ENCODE data around the gene RNF225. TPM values are rescaled to one million over a fixed set of nuclear protein-coding genes. Genes with fewer than 3 reads are reported as not detected.
A peak's percentile ranks its signal among the peaks of the same experiment; 100 is the strongest.

RNF225 gene
- total RNA-seq, 4 donors from 2014 or later, result 3.9 to 13.7 (median 13.6) TPM; not detected in 1

DNA sequence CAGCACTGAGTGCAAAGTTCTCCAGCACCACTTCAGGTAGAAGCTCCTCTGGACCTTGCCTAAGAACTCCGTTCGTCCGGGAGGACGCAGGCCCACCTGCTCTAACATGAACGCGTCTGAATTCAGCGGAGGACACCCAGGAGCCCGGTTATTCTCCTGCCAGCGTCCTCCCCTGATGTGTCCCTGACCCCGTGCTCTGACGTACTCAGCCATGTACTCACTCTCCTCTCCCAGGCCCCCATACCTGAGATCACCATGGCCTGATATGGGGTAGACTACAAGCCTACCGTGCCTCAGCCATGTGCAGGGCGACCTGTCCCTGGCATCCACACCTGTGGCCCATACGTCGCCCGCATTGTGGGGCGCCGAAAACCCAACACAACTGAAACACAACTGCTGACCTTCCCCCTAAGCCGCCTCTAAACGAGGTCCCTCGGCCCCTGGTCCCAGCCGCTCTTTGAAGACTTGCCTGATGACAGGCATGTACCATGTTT, 12.2 kb downstream of the RNF225 start:
- Histone ChIP-seq H3K27ac (peak overlapping the region; percentile 89), H3K27me3 (no peaks in the 10 kb centered on the region), H3K36me3 (no peaks in the 10 kb centered on the region), H3K4me1 (peaks cover 30% of the 10 kb centered on the region), H3K9me3 (no peaks in the 10 kb centered on the region), H3K4me3 (peak overlapping the region; percentile 94)
- TF ChIP-seq POLR2AphosphoS5 (IDR thresholded peaks at IDR 0.05) (no peak), POLR2A (IDR thresholded peaks at IDR 0.05) (no peak), EP300 (IDR thresholded peaks at IDR 0.05) (no peak), CTCF (IDR thresholded peaks at IDR 0.05) (no peak)
- WGBS, result 30% methylated on average over 12 of the region's 22 CpGs
- no peak for DNase-seq (ENCODE audit: low spot score in 2 of 2)

- peak within 1 kb of the TSS; percentile 89 for H3K27ac ChIP-seq
- WGBS, result under 1% methylated on average over 27 of the region's 100 CpGs
- no peaks in the 10 kb centered on the region for H3K36me3 ChIP-seq
- peak in 2 of 3 donors; percentile 58 to 73 for TF ChIP-seq POLR2AphosphoS5 (IDR thresholded peaks at IDR 0.05)
- TF ChIP-seq POLR2A (IDR thresholded peaks at IDR 0.05), result peak; percentile 38 to 66
- no peak for TF ChIP-seq EP300 (IDR thresholded peaks at IDR 0.05)
- no peak for TF ChIP-seq CTCF (IDR thresholded peaks at IDR 0.05)
- H3K4me3 ChIP-seq, result peak within 1 kb of the TSS; percentile 94
- peak; percentile 96 to 98 for DNase-seq (ENCODE audit: low spot score in 2 of 2)
- H3K4me1 ChIP-seq, result peaks cover 30% of the 10 kb centered on the region
- no peaks in the 10 kb centered on the region for H3K9me3 ChIP-seq
- H3K27me3 ChIP-seq, result no peaks in the 10 kb centered on the region
Observed at GRCh38 chr19:58408152-58409009, 12.9 kb downstream of the RNF225 start, which contains the start of gene ZNF584. TSS of gene ZNF584 (plus strand) at chr19:58408649. CDS start at chr19:58409148, 499 bp downstream.

DNA sequence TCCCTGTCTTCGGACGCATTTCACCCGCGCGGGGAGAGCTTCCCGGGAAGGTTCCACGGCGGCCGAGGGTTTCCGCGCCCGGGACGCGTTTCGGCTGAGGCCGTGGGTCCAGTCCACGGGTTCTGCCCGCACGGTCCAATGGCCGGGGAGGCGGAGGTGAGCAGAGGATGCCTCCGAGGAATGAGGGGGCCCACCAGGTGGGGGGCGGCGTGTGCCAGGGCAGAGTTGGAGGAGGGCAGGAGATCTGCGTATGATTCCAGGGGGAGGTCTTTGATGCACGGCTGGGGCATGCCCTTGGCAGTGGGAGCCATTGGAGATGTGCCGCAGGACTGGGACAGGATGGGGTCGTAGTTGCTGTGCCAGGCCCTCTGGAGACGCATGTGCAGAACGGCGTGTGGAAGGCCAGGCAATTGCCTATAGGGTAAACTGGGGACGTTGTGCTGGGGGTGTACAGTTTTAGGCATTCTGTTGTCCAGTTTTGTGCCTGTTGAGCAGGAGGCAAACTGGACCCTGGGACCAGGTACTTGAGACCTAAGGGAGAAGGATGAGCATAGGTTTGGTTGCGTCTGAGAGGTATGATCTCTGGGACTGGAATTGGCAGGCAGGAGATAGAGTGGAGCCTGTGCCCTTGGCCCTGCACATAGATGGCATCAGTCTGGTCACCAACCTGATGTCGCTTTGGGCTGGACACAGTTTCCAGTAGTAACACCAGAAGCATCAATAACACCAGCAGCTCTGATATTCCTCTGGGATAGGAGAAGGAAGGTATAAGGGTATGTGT, 13.7 kb downstream of the RNF225 start:
- Histone ChIP-seq H3K4me1 (peaks cover 30% of the 10 kb centered on the region), H3K36me3 (no peaks in the 10 kb centered on the region), H3K27me3 (no peaks in the 10 kb centered on the region), H3K27ac (peak overlapping the region; percentile 89), H3K9me3 (no peaks in the 10 kb centered on the region), H3K4me3 (peak overlapping the region; percentile 94)
- DNase-seq (ENCODE audit: low spot score in 2 of 2), result no peak
- 2% methylated on average over 25 of the region's 34 CpGs for whole genome bisulfite sequencing
- TF ChIP-seq EP300 (IDR thresholded peaks at IDR 0.05), result no peak
- no peak for TF ChIP-seq POLR2A (IDR thresholded peaks at IDR 0.05)
- no peak for TF ChIP-seq CTCF (IDR thresholded peaks at IDR 0.05)
- TF ChIP-seq POLR2AphosphoS5 (IDR thresholded peaks at IDR 0.05), result no peak

DNA sequence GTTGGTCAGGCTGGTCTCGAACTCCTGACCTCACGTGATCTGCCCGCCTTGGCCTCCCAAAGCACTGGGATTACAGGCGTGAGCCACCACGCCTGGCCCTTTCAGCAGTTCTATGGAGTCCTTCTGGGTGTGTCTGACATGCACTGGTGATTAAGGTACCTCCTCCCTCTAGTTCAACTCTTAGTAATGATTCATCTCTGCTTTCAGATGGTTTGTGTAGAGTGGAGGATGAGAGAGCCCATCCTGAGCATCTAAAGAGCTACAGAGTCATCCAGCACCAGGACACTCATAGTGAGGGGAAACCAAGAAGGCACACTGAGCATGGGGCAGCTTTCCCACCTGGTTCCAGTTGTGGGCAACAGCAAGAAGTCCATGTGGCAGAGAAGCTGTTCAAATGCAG, 21.1 kb downstream of the RNF225 start:
- H3K27me3 ChIP-seq, result no peaks in the 10 kb centered on the region
- no peak overlapping the region for H3K4me3 ChIP-seq
- no peaks in the 10 kb centered on the region for H3K4me1 ChIP-seq
- DNase-seq (ENCODE audit: low spot score in 2 of 2), result no peak
- 95% methylated on average over 5 of the region's 5 CpGs for WGBS
- TF ChIP-seq EP300 (IDR thresholded peaks at IDR 0.05) (no peak), POLR2A (IDR thresholded peaks at IDR 0.05) (no peak), POLR2AphosphoS5 (IDR thresholded peaks at IDR 0.05) (no peak)
- H3K27ac ChIP-seq, result no peak overlapping the region
- H3K36me3 ChIP-seq, result peaks cover 39% of the 10 kb centered on the region
- H3K9me3 ChIP-seq, result no peaks in the 10 kb centered on the region

DNA sequence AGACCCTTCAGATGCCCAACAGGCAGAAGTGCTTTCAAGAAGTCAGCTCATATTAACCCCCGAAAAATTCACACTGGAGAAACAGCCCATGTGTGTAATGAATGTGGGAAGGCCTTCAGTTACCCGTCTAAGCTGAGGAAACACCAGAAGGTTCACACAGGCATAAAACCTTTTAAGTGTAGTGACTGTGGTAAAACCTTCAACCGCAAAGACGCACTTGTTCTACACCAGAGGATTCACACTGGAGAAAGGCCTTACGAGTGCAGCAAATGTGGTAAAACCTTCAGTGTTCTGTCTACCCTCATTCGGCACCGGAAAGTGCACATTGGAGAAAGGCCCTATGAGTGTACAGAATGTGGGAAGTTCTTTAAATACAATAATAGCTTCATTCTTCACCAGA, 21.6 kb downstream of the RNF225 start:
- no peak for DNase-seq (ENCODE audit: low spot score in 2 of 2)
- Histone ChIP-seq H3K4me1 (no peaks in the 10 kb centered on the region), H3K36me3 (peaks cover 39% of the 10 kb centered on the region), H3K27me3 (no peaks in the 10 kb centered on the region), H3K4me3 (no peak overlapping the region), H3K9me3 (no peaks in the 10 kb centered on the region), H3K27ac (no peak overlapping the region)
- WGBS, result 96% methylated on average over 7 of the region's 7 CpGs
- no peak for TF ChIP-seq CTCF (IDR thresholded peaks at IDR 0.05)
- no peak for TF ChIP-seq POLR2AphosphoS5 (IDR thresholded peaks at IDR 0.05)
- no peak for TF ChIP-seq EP300 (IDR thresholded peaks at IDR 0.05)
- no peak for TF ChIP-seq POLR2A (IDR thresholded peaks at IDR 0.05)
